COLO829 (cell line): ENCODE measurements around the gene HDAC4.

Experiments
- DNase-seq: peaks from one replicate; pipeline ENCODE4 v3.0.0; 2012; ENCODE audit warnings: low spot score

HDAC4 gene

GRCh38 chr2:239122421-239123110, 278.3 kb downstream of the HDAC4 start:
- DNase-seq, result no peak

- DNase-seq, result no peak
Measured at GRCh38 chr2:239121600-239122012, 279.2 kb downstream of the HDAC4 start.

- DNase-seq, result no peak
Measured at GRCh38 chr2:239120664-239121063, 280.2 kb downstream of the HDAC4 start.

- DNase-seq, result no peak
Measured at GRCh38 chr2:239119346-239120126, 281.3 kb downstream of the HDAC4 start.

GRCh38 chr2:239118675-239119211, 282.1 kb downstream of the HDAC4 start:
- no peak for DNase-seq

GRCh38 chr2:239118264-239118663, 282.6 kb downstream of the HDAC4 start:
- DNase-seq, result no peak

GRCh38 chr2:239117831-239118230, 283.0 kb downstream of the HDAC4 start:
- no peak for DNase-seq

GRCh38 chr2:239116456-239117246, 284.2 kb downstream of the HDAC4 start:
- DNase-seq, result no peak

GRCh38 chr2:239115616-239116015, 285.2 kb downstream of the HDAC4 start:
- no peak for DNase-seq

- DNase-seq, result no peak
Measured at GRCh38 chr2:239114616-239115265, 286.1 kb downstream of the HDAC4 start.

- DNase-seq, result no peak
Measured at GRCh38 chr2:239114119-239114581, 286.7 kb downstream of the HDAC4 start.

- no peak for DNase-seq
Measured at GRCh38 chr2:239113615-239114014, 287.2 kb downstream of the HDAC4 start.

GRCh38 chr2:239113171-239113570, 287.6 kb downstream of the HDAC4 start:
- no peak for DNase-seq

- no peak for DNase-seq
Measured at GRCh38 chr2:239112127-239112774, 288.6 kb downstream of the HDAC4 start.

GRCh38 chr2:239111401-239112100, 289.3 kb downstream of the HDAC4 start:
- DNase-seq, result no peak

GRCh38 chr2:239110595-239111048, 290.2 kb downstream of the HDAC4 start:
- DNase-seq, result no peak

GRCh38 chr2:239109928-239110545, 290.8 kb downstream of the HDAC4 start:
- DNase-seq, result no peak

GRCh38 chr2:239109041-239109927, 291.5 kb downstream of the HDAC4 start:
- no peak for DNase-seq

- no peak for DNase-seq
Measured at GRCh38 chr2:239108459-239108858, 292.4 kb downstream of the HDAC4 start.
